Activated B cell treated with CpG ODN at 0.5 μM for 24 hours (primary cell): ENCODE data around the gene IL17RB. TPM values are rescaled to one million over a fixed set of nuclear protein-coding genes. Genes with fewer than 3 reads are reported as not detected.

ENCODE experiments used
- ATAC-seq: fragments of 200-7000 bp; cut with Tn5 transposase; one replicate; pipeline ENCODE4 v1.10.0; 2021; ENCODE audit warnings: low read depth, mild to moderate bottlenecking, moderate library complexity
- CTCF ChIA-PET: fragments of 350-600 bp; sonication (Branson Sonifier 250); formaldehyde crosslinking; loops from one replicate; lab custom pipeline; 2021; ENCODE audit warnings: antibody characterized with exemption; lab: Charles Lee
- POLR2A ChIA-PET: fragments of 350-600 bp; sonication (Branson Sonifier 250); formaldehyde crosslinking; loops from one replicate; lab custom pipeline; 2021; ENCODE audit warnings: antibody characterized with exemption; lab: Charles Lee
- DNase-seq: peaks from one replicate; pipeline ENCODE4 v3.0.0; 2022
- H3K27ac Mint-ChIP-seq: one replicate; pipeline ENCODE4 v1.8.0; 2020; ENCODE audit warnings: mixed read lengths
- H3K27me3 Mint-ChIP-seq: one replicate; pipeline ENCODE4 v1.8.0; 2021; ENCODE audit warnings: mixed read lengths
- H3K36me3 Mint-ChIP-seq: one replicate; pipeline ENCODE4 v1.8.0; 2021; ENCODE audit warnings: low read depth, mixed read lengths
- H3K4me1 Mint-ChIP-seq: one replicate; pipeline ENCODE4 v1.8.0; 2021; ENCODE audit warnings: mixed read lengths
- H3K4me3 Mint-ChIP-seq: one replicate; pipeline ENCODE4 v1.8.0; 2020; ENCODE audit warnings: mild to moderate bottlenecking, mixed read lengths
- H3K9me3 Mint-ChIP-seq: one replicate; pipeline ENCODE4 v1.8.0; 2020; ENCODE audit warnings: mixed read lengths
- intact Hi-C: fragments of 100-400 bp; cut with micrococcal nuclease; formaldehyde crosslinking; loops from one replicate; pipeline ENCODE4 v1.15.1; 2024
- total RNA-seq: library from RNA; stranded (reverse); gene quantifications from 2 replicates; pipeline ENCODE4 v1.2.3, GENCODE V29; 2022
- TF ChIP-seq, protein P1 (sequence below): fragments of 200-600 bp; IDR thresholded peaks from one replicate; pipeline ENCODE4 v1.8.0; 2022; ENCODE audit warnings: antibody characterized with exemption, mild to moderate bottlenecking

The IL17RB gene
- total RNA-seq, 1 donor from 2014 or later = 3.0 TPM

GRCh38 chr3:53808496-53808895 is 37.9 kb upstream of the IL17RB start:
- H3K27ac Mint-ChIP-seq = no peak overlapping the region
- H3K4me1 Mint-ChIP-seq = peaks cover 3% of the 10 kb centered on the region
- intact Hi-C loops = no loop called here
- POLR2A ChIA-PET = no interaction called here
- no peak overlapping the region for H3K4me3 Mint-ChIP-seq
- CTCF ChIA-PET = no interaction called here
- no peaks in the 10 kb centered on the region for H3K36me3 Mint-ChIP-seq
- H3K27me3 Mint-ChIP-seq = peaks cover 3% of the 10 kb centered on the region
- TF ChIP-seq, protein P1, sequence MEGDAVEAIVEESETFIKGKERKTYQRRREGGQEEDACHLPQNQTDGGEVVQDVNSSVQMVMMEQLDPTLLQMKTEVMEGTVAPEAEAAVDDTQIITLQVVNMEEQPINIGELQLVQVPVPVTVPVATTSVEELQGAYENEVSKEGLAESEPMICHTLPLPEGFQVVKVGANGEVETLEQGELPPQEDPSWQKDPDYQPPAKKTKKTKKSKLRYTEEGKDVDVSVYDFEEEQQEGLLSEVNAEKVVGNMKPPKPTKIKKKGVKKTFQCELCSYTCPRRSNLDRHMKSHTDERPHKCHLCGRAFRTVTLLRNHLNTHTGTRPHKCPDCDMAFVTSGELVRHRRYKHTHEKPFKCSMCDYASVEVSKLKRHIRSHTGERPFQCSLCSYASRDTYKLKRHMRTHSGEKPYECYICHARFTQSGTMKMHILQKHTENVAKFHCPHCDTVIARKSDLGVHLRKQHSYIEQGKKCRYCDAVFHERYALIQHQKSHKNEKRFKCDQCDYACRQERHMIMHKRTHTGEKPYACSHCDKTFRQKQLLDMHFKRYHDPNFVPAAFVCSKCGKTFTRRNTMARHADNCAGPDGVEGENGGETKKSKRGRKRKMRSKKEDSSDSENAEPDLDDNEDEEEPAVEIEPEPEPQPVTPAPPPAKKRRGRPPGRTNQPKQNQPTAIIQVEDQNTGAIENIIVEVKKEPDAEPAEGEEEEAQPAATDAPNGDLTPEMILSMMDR = no peak
- H3K9me3 Mint-ChIP-seq = no peaks in the 10 kb centered on the region
- DNase-seq (no peak), ATAC-seq (no peak)

DNA sequence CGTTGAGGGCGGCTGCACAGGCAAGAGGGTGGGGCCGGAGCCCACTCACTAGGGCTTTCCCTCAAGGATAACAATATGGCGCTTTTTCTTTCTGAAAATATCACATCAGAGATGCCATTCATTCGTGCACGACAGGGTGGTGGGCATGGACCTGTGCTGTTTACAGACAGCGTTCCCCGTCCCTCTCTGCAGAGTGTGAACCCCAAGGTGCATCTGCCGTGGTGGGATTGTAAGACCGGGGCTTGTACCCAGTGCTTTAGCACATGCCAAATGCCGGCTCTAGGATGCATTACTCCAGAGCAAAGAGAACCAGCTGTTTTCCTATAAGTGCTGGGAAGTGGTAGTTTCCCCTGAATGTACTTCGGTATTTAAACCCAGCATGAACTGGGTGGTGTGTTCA is 37.1 kb upstream of the IL17RB start:
- ChIA-PET POLR2A (no interaction called here), CTCF (no interaction called here)
- Mint-ChIP-seq H3K27me3 (peaks cover 3% of the 10 kb centered on the region), H3K9me3 (no peaks in the 10 kb centered on the region), H3K4me1 (peaks cover 3% of the 10 kb centered on the region), H3K4me3 (no peak overlapping the region), H3K27ac (no peak overlapping the region), H3K36me3 (no peaks in the 10 kb centered on the region)
- DNase-seq = no peak
- TF ChIP-seq, protein P1 = no peak
- intact Hi-C loops = no loop called here
- ATAC-seq = no peak

DNA sequence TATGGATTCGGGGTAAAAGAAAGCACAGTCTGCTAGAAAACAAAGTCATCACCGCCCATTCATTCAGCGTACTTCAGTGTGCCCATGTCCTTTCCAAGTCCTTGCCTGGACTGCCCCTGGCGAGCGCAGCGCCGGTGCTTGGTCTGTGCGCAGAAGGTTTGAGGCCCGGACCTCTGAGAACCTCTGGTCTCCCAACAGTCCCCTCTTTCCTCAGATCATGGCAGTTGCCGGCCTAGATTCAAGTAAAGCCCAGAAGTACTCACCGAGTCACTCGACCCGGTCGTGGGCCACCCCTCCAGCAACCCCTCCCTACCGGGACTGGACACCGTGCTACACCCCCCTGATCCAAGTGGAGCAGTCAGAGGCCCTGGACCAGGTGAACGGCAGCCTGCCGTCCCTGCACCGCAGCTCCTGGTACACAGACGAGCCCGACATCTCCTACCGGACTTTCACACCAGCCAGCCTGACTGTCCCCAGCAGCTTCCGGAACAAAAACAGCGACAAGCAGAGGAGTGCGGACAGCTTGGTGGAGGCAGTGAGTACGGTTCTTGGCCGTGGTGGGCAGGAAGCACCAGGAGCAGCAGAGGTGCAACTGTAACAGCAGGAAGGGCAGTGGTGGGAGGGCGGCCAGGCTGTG is 36.5 kb upstream of the IL17RB start:
- Mint-ChIP-seq H3K4me1 (peaks cover 3% of the 10 kb centered on the region), H3K9me3 (no peaks in the 10 kb centered on the region), H3K4me3 (no peak overlapping the region), H3K27ac (no peak overlapping the region), H3K27me3 (peaks cover 3% of the 10 kb centered on the region), H3K36me3 (no peaks in the 10 kb centered on the region)
- ChIA-PET POLR2A (no interaction called here), CTCF (interaction anchor here (1.1 kb wide), 1 partner anchor 50 kb away, joined by 3 read pairs; no protein-coding TSS in a partner anchor)
- TF ChIP-seq, protein P1 = no peak
- ATAC-seq (no peak), DNase-seq (no peak)
- intact Hi-C loops = loop anchor here (5.0 kb wide), 1 partner anchor 83 kb away; no protein-coding TSS in a partner anchor

DNA sequence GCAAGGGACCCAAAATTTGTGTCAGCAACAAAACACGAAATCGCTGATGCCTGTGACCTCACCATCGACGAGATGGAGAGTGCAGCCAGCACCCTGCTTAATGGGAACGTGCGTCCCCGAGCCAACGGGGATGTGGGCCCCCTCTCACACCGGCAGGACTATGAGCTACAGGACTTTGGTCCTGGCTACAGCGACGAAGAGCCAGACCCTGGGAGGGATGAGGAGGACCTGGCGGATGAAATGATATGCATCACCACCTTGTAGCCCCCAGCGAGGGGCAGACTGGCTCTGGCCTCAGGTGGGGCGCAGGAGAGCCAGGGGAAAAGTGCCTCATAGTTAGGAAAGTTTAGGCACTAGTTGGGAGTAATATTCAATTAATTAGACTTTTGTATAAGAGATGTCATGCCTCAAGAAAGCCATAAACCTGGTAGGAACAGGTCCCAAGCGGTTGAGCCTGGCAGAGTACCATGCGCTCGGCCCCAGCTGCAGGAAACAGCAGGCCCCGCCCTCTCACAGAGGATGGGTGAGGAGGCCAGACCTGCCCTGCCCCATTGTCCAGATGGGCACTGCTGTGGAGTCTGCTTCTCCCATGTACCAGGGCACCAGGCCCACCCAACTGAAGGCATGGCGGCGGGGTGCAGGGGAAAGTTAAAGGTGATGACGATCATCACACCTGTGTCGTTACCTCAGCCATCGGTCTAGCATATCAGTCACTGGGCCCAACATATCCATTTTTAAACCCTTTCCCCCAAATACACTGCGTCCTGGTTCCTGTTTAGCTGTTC is 35.0 kb upstream of the IL17RB start:
- H3K36me3 Mint-ChIP-seq = no peaks in the 10 kb centered on the region
- TF ChIP-seq, protein P1 = no peak
- CTCF ChIA-PET = interaction anchor here (0.7 to 1.1 kb wide), 2 partner anchors 48 to 101 kb away, joined by 3 read pairs; no protein-coding TSS in a partner anchor
- no peak overlapping the region for H3K4me3 Mint-ChIP-seq
- ATAC-seq (no peak), DNase-seq (no peak)
- peaks cover 3% of the 10 kb centered on the region for H3K4me1 Mint-ChIP-seq
- POLR2A ChIA-PET = no interaction called here
- intact Hi-C loops = loop anchor here (5.0 kb wide), 1 partner anchor 84 kb away; no protein-coding TSS in a partner anchor
- H3K27ac Mint-ChIP-seq = no peak overlapping the region
- H3K9me3 Mint-ChIP-seq = no peaks in the 10 kb centered on the region
- H3K27me3 Mint-ChIP-seq = peaks cover 3% of the 10 kb centered on the region

- no peak for ATAC-seq
- Mint-ChIP-seq H3K27me3 (no peaks in the 10 kb centered on the region), H3K36me3 (no peaks in the 10 kb centered on the region), H3K9me3 (no peaks in the 10 kb centered on the region), H3K4me1 (no peaks in the 10 kb centered on the region), H3K4me3 (no peak overlapping the region), H3K27ac (no peak overlapping the region)
- POLR2A ChIA-PET = no interaction called here
- TF ChIP-seq, protein P1 = no peak
- no peak for DNase-seq
- CTCF ChIA-PET = no interaction called here
- intact Hi-C loops = loop anchor here (5.0 kb wide), 1 partner anchor 85 kb away; no protein-coding TSS in a partner anchor
Observed at GRCh38 chr3:53812434-53812833, 33.9 kb upstream of the IL17RB start.
